GM19240 (cell line): Measurements from ENCODE around the gene TUBA3C.

Experiments used
- DNase-seq: peaks from one replicate; pipeline ENCODE4 v3.0.0; 2011; ENCODE audit warnings: low spot score; ENCODE audit not compliant: insufficient read length

TUBA3C gene

GRCh38 chr13:19169496-19169895 lies 12.1 kb downstream of the TUBA3C start:
- DNase-seq, result no peak

- DNase-seq, result no peak
These were observed 20.3 kb downstream of the TUBA3C start for GRCh38 chr13:19161308-19161707.

GRCh38 chr13:19159761-19160420 lies 21.7 kb downstream of the TUBA3C start:
- DNase-seq, result no peak

GRCh38 chr13:19159181-19159580 lies 22.4 kb downstream of the TUBA3C start:
- DNase-seq, result no peak

- DNase-seq, result no peak
These were observed 23.0 kb downstream of the TUBA3C start for GRCh38 chr13:19158526-19159174.

GRCh38 chr13:19158006-19158405 lies 23.6 kb downstream of the TUBA3C start:
- DNase-seq, result no peak

- DNase-seq, result no peak
These were observed 24.2 kb downstream of the TUBA3C start for GRCh38 chr13:19157461-19157860.

GRCh38 chr13:19156013-19156825 lies 25.4 kb downstream of the TUBA3C start:
- DNase-seq, result no peak

- DNase-seq, result no peak
These were observed 26.2 kb downstream of the TUBA3C start for GRCh38 chr13:19155321-19155861.

GRCh38 chr13:19154843-19155242 lies 26.8 kb downstream of the TUBA3C start:
- no peak for DNase-seq

GRCh38 chr13:19153782-19154450 lies 27.7 kb downstream of the TUBA3C start:
- no peak for DNase-seq

- DNase-seq, result no peak
These were observed 29.2 kb downstream of the TUBA3C start for GRCh38 chr13:19152403-19152802.

GRCh38 chr13:19151581-19152263 lies 29.9 kb downstream of the TUBA3C start:
- DNase-seq, result no peak

GRCh38 chr13:19150712-19151228 lies 30.9 kb downstream of the TUBA3C start:
- no peak for DNase-seq

- DNase-seq, result no peak
These were observed 31.4 kb downstream of the TUBA3C start for GRCh38 chr13:19150226-19150625.

- DNase-seq, result no peak
These were observed 33.1 kb downstream of the TUBA3C start for GRCh38 chr13:19148561-19148960.
